Fibroblast of skin of abdomen (primary cell): Measurements from ENCODE around the gene HIP1R.

ENCODE experiments used
- DNase-seq: peaks from one replicate; pipeline ENCODE4 v3.0.0-alpha.2; 2013

Gene HIP1R

GRCh38 chr12:122847921-122848421, 12.7 kb downstream of the HIP1R start:
- no peak for DNase-seq

GRCh38 chr12:122848471-122849351, 13.5 kb downstream of the HIP1R start:
- DNase-seq, result no peak

- no peak for DNase-seq
Observed at GRCh38 chr12:122849352-122850047, 14.2 kb downstream of the HIP1R start.

DNA sequence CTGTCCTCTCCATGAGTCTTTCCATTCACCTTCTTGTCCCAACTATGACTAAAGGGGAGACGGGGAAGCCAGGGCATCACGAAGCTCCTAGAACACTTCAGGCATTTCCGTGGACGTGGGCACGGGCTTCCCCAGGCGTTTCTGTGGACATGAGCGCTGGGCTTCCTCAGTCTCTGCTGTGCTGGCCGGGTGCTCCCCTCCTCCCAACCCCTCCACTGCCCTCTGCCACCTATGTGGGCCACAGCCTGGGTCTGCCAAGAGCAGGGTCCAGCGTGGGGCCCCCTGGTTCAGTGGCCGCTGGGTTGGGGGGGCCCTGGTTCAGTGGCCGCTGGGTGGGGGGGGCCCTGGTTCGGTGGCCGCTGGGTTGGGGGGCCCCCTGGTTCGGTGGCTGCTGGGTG, 14.8 kb downstream of the HIP1R start:
- DNase-seq, result no peak

GRCh38 chr12:122850695-122851350, 15.6 kb downstream of the HIP1R start:
- DNase-seq, result peak; percentile 33

DNA sequence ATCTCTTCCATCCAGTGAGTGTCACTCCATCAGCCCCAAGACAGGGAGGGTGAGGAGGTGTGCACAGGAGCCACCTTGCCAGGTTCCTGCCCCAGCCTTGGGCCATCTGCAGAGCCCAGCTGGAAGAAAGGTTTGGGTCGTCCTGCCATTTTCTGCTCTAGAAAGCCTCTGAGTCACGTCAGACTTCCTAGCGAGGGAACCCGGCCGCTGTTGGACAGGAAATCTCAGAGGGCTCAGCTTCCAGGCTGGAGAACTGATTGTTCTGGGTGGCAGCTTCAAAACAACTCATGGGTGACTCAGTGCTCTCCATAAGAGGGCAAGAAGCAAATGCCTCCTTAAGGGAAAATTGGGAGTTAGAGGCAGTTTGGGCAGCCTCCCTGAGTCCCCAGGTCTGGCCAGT, 16.6 kb downstream of the HIP1R start:
- DNase-seq, result peak; percentile 70

DNA sequence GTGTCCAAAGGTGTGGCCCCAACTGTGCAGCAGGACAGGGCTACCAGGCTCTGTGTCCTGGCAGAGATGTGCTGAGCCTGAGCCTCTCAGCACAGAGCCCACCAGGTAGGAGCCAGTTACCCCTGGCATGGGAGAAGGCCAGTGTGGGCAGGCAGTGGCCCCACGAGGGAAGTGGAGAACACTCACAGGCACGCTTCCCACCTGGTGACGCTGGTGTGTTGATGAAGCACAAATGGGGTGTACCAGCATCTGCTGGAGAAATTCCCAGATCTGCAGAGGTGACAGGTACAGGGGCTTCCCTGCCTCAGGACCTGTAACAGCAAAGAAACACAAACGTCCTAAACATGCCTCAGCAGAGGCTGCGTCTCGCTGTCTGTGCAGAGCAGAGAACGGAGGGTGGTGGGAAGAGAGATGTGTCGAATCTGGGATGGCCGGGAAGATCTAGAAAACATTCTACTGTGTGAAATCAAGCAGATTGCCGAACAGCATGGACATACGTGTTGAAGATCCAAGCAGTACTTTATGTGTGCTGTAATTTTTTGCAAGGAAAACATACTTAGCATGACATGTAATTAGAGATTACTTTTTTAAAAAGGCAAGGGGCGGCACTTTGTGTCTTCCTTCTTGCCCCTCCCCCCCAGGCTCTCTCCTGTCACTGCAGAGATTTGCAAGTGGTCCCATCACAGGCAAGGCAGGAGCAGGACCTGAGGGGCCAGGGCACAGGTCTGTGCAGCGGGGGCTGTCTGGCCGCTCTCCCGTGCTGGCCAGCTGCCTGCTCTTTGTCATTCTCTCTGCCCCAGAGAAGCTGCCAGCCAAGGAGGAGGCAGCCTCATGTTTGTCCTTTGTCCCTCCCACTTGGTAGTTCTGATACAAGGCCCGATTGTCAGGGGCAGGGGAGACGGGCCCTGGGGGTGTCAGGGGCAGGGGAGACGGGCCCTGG, 17.3 kb downstream of the HIP1R start:
- no peak for DNase-seq

GRCh38 chr12:122853582-122854245, 18.5 kb downstream of the HIP1R start:
- no peak for DNase-seq

DNA sequence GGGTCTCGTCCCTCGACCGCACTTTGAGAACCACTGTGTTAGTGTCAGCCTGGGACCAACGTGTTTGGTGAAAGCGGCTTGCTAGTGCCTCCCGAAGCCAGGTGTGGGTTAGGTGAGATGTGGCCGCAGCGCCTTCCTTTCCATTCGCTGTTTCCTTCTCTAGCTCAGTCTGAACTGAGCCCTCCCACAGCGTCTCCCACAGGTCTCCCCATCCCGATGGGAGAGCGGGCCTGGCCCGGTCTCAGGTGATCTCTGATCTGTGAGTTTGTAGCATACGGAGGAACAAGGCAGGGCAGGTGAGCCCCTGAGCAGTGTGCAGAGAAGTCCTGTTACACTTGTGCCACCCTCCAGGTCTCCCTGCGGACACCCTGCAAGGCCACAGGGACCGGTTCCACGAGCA, 19.3 kb downstream of the HIP1R start:
- no peak for DNase-seq

DNA sequence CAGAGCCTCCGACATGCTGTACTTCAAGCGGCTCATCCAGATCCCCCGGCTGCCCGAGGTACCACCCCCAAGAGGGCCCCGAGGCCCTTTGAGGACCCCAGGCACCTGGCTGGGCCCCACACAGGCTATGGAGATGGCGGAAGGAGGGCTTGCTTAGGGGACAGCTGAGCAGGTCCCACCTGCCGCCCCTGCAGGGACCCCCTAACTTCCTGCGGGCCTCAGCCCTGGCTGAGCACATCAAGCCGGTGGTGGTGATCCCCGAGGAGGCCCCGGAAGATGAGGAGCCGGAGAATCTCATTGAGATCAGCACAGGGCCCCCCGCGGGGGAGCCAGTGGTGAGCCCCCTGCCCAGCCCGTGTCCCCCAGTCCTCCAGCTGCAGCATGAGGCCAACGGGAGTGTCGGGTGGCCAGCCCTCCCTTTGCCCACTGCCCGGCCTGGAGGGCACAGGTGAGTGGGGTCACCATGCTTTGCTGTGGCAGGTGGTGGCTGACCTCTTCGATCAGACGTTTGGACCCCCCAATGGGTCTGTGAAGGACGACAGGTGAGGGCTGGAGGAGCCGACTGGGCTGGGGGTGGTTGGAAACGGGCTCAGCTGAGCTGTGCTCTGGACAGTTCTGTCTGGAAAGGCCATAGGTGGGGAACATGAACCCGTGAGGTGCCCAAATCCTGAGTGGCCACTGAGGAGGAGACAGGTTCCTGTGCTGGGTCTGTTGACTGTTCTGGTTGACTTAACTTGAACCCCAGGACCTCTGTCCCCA, 20.0 kb downstream of the HIP1R start:
- no peak for DNase-seq

- DNase-seq, result no peak
Observed at GRCh38 chr12:122855928-122856831, 20.9 kb downstream of the HIP1R start.

DNA sequence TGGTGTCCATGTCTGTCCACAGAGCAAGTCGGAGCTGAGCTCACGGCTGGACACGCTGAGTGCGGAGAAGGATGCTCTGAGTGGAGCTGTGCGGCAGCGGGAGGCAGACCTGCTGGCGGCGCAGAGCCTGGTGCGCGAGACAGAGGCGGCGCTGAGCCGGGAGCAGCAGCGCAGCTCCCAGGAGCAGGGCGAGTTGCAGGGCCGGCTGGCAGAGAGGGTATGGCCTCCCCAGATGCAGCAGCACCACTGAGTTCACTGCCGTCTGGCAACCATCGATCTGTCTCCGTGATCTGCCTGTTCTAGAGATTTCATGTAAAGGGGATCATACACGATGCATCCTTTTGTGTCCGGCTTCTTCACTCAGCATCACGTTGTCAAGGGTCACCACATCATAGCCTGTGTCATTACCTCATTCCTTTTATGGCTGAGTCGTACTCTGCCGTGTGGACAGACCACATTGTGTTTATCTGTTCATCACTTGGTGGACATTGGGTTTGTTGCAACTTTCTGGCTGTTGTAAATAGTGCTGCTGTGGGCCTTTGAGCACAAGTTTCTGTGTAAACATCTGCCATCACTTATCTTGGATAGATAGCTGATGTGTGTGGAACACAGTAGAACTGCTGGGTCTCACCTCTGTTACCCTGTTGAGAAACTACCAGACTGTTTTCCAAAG, 21.9 kb downstream of the HIP1R start:
- no peak for DNase-seq

GRCh38 chr12:122858171-122858570, 22.9 kb downstream of the HIP1R start:
- no peak for DNase-seq

DNA sequence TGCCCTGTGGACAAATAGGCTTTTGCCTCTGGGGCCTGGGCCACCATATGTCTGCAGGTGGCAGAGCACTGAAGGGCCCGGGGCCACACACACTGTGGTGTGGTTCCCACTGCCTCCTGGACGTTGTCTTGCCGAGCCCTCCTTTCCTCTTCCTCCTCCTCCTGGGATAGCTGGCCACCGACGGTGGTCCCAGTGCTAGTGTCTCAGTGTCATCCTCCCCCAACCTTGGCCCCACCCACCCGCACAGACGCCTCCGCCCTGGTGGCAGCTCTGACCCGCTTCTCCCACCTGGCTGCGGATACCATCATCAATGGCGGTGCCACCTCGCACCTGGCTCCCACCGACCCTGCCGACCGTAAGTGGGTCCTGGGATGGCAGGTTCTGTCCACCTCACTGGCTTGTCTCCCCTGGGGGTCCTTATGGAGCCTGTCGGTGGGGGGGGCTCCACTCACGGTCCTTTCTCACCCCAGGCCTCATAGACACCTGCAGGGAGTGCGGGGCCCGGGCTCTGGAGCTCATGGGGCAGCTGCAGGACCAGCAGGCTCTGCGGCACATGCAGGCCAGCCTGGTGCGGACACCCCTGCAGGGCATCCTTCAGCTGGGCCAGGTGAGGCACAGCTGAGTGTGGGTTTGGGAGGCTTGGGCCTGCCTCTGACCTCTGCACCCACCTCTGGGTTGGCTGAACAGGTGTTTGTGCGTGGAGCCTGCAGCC, 23.5 kb downstream of the HIP1R start:
- DNase-seq, result no peak

GRCh38 chr12:122859303-122860039, 24.2 kb downstream of the HIP1R start:
- no peak for DNase-seq

GRCh38 chr12:122860040-122860853, 25.0 kb downstream of the HIP1R start:
- DNase-seq, result peak; percentile 74
